HG02938 (cell line): ENCODE data around the gene ANKRD33.

ENCODE experiments used
- ATAC-seq: cut with Tn5 transposase; IDR thresholded peaks from one replicate; pipeline ENCODE4 v1.9.1; 2021; ENCODE audit warnings: mild to moderate bottlenecking, moderate library complexity; ENCODE audit not compliant: unreplicated experiment

ANKRD33 gene

GRCh38 chr12:51855586-51856428 is 32.1 kb upstream of the ANKRD33 start:
- ATAC-seq, result no peak

GRCh38 chr12:51860986-51861385 is 26.9 kb upstream of the ANKRD33 start:
- ATAC-seq, result no peak

GRCh38 chr12:51862947-51863346 is 25.0 kb upstream of the ANKRD33 start:
- no peak for ATAC-seq

GRCh38 chr12:51863363-51863932 is 24.5 kb upstream of the ANKRD33 start:
- ATAC-seq, result no peak

- ATAC-seq, result no peak
These were observed 23.7 kb upstream of the ANKRD33 start for GRCh38 chr12:51863933-51864832.

- ATAC-seq, result no peak
These were observed 22.9 kb upstream of the ANKRD33 start for GRCh38 chr12:51864833-51865670.

- no peak for ATAC-seq
These were observed 22.1 kb upstream of the ANKRD33 start for GRCh38 chr12:51865757-51866270.

GRCh38 chr12:51866324-51866723 is 21.6 kb upstream of the ANKRD33 start:
- no peak for ATAC-seq

- ATAC-seq, result no peak
These were observed 21.1 kb upstream of the ANKRD33 start for GRCh38 chr12:51866762-51867161.

- ATAC-seq, result no peak
These were observed 20.5 kb upstream of the ANKRD33 start for GRCh38 chr12:51867371-51867770.

GRCh38 chr12:51867796-51868428 is 20.0 kb upstream of the ANKRD33 start:
- no peak for ATAC-seq

GRCh38 chr12:51868821-51869495 is 18.9 kb upstream of the ANKRD33 start:
- no peak for ATAC-seq

GRCh38 chr12:51869496-51869865 is 18.4 kb upstream of the ANKRD33 start:
- ATAC-seq, result no peak

- no peak for ATAC-seq
These were observed 18.0 kb upstream of the ANKRD33 start for GRCh38 chr12:51869931-51870330.

- ATAC-seq, result no peak
These were observed 17.4 kb upstream of the ANKRD33 start for GRCh38 chr12:51870504-51870903.

GRCh38 chr12:51871126-51871525 is 16.8 kb upstream of the ANKRD33 start:
- no peak for ATAC-seq

GRCh38 chr12:51871918-51872688 is 15.8 kb upstream of the ANKRD33 start:
- ATAC-seq, result no peak

GRCh38 chr12:51872689-51872981 is 15.3 kb upstream of the ANKRD33 start:
- ATAC-seq, result no peak
